Skin epidermis (tissue), 12 donors: ENCODE data around the gene GPR33.

ENCODE experiments used
- H3K27ac ChIP-seq, 21 experiments: fragments of 200-600 bp; sonication (generic) in 11 of 21; one replicate each; pipeline ENCODE4 v1.5.0; 2020; ENCODE audit warnings: mild to moderate bottlenecking in 3 of 21, inconsistent platforms in 2 of 21, moderate library complexity in 2 of 21
- H3K4me3 ChIP-seq, 7 experiments: fragments of 200-600 bp; sonication (generic) in 2 of 7; one replicate each; pipeline ENCODE4 v1.5.0; 2020; ENCODE audit warnings: inconsistent platforms in 2 of 7, mild to moderate bottlenecking in 2 of 7, moderate library complexity in 1 of 7

GPR33 gene

GRCh38 chr14:31487886-31488285 is at the start of gene GPR33:
Gene GPR33, minus strand, starts transcription at chr14:31488039. Its CDS starts 4,074 bp downstream, at chr14:31483965.
- Histone ChIP-seq H3K4me3 (no peak within 1 kb of the TSS), H3K27ac (peak within 1 kb of the TSS in 2 of 21 experiments; percentile 16 to 37)

GRCh38 chr14:31536201-31536960 is 48.5 kb upstream of the GPR33 start:
- H3K27ac ChIP-seq, result no peak overlapping the region
- H3K4me3 ChIP-seq, result no peak overlapping the region

GRCh38 chr14:31530136-31530535 is 42.3 kb upstream of the GPR33 start:
- Histone ChIP-seq H3K27ac (no peak overlapping the region), H3K4me3 (no peak overlapping the region)

- Histone ChIP-seq H3K27ac (no peak overlapping the region), H3K4me3 (no peak overlapping the region)
These were observed 41.2 kb upstream of the GPR33 start for GRCh38 chr14:31529053-31529452.

- Histone ChIP-seq H3K4me3 (no peak overlapping the region), H3K27ac (no peak overlapping the region)
These were observed 39.7 kb upstream of the GPR33 start for GRCh38 chr14:31527546-31527945.

GRCh38 chr14:31527087-31527486 is 39.2 kb upstream of the GPR33 start:
- H3K4me3 ChIP-seq, result no peak overlapping the region
- H3K27ac ChIP-seq, result no peak overlapping the region

- H3K4me3 ChIP-seq, result no peak overlapping the region
- H3K27ac ChIP-seq, result no peak overlapping the region
These were observed 23.0 kb upstream of the GPR33 start for GRCh38 chr14:31510855-31511254.

GRCh38 chr14:31510222-31510621 is 22.4 kb upstream of the GPR33 start:
- no peak overlapping the region for H3K27ac ChIP-seq
- H3K4me3 ChIP-seq, result no peak overlapping the region

- Histone ChIP-seq H3K27ac (no peak overlapping the region), H3K4me3 (no peak overlapping the region)
These were observed 20.3 kb upstream of the GPR33 start for GRCh38 chr14:31508135-31508534.

GRCh38 chr14:31505411-31505810 is 17.6 kb upstream of the GPR33 start:
- H3K27ac ChIP-seq, result no peak overlapping the region
- H3K4me3 ChIP-seq, result no peak overlapping the region

- no peak overlapping the region for H3K4me3 ChIP-seq
- no peak overlapping the region for H3K27ac ChIP-seq
These were observed 14.0 kb upstream of the GPR33 start for GRCh38 chr14:31501870-31502269.

GRCh38 chr14:31492759-31493498 is 5.1 kb upstream of the GPR33 start:
- H3K4me3 ChIP-seq, result no peak overlapping the region
- no peak overlapping the region for H3K27ac ChIP-seq

GRCh38 chr14:31489691-31490090 is 1.9 kb upstream of the GPR33 start:
- no peak overlapping the region for H3K4me3 ChIP-seq
- peak overlapping the region in 3 of 21 experiments; percentile 20 to 66 (median 55) for H3K27ac ChIP-seq

- no peak overlapping the region for H3K27ac ChIP-seq
- H3K4me3 ChIP-seq, result no peak overlapping the region
These were observed 1.1 kb downstream of the GPR33 start for GRCh38 chr14:31486764-31487163.

- Histone ChIP-seq H3K27ac (no peak overlapping the region), H3K4me3 (no peak overlapping the region)
These were observed 3.1 kb downstream of the GPR33 start for GRCh38 chr14:31484754-31485153.

- Histone ChIP-seq H3K4me3 (no peak overlapping the region), H3K27ac (no peak overlapping the region)
These were observed 7.7 kb downstream of the GPR33 start for GRCh38 chr14:31480156-31480555.

- Histone ChIP-seq H3K27ac (no peak overlapping the region), H3K4me3 (no peak overlapping the region)
These were observed 8.8 kb downstream of the GPR33 start for GRCh38 chr14:31479027-31479426.

GRCh38 chr14:31477248-31477647 is 10.6 kb downstream of the GPR33 start:
- Histone ChIP-seq H3K4me3 (no peak overlapping the region), H3K27ac (no peak overlapping the region)

GRCh38 chr14:31476131-31476866 is 11.5 kb downstream of the GPR33 start:
- no peak overlapping the region for H3K4me3 ChIP-seq
- no peak overlapping the region for H3K27ac ChIP-seq

GRCh38 chr14:31466554-31466953 is 21.3 kb downstream of the GPR33 start:
- H3K4me3 ChIP-seq, result no peak overlapping the region
- no peak overlapping the region for H3K27ac ChIP-seq

- Histone ChIP-seq H3K4me3 (no peak overlapping the region), H3K27ac (no peak overlapping the region)
These were observed 22.7 kb downstream of the GPR33 start for GRCh38 chr14:31465111-31465510.
